Stomach (tissue), 9 donors: Measurements from ENCODE around the gene ABCB4. TPM values are rescaled to one million over a fixed set of nuclear protein-coding genes. Genes with fewer than 3 reads are reported as not detected.

Source experiments
- DNase-seq, 2 donors: peaks; one replicate each; pipeline versions ENCODE4 v3.0.0 to v3.0.0-alpha.2; 2013 to 2019
- H3K27ac ChIP-seq, 5 donors: fragments of 200-600 bp in 4 of 5; sonication (generic) in 4 of 5; one replicate each; pipeline ENCODE4 v1.5.1; 2013 to 2019; ENCODE audit warnings: mild to moderate bottlenecking in 1 of 5, moderate library complexity in 1 of 5
- H3K27me3 ChIP-seq, 3 donors: fragments of 200-600 bp; sonication (generic); one replicate each; pipeline ENCODE4 v1.5.1; 2017 to 2019; ENCODE audit warnings: mixed run types in 1 of 3
- H3K36me3 ChIP-seq, 4 donors: fragments of 200-600 bp; sonication (generic); 1 replicate in 3 of 4; 2 replicates in 1 of 4; pipeline ENCODE4 v1.5.1; 2016 to 2019
- H3K4me1 ChIP-seq, 4 donors: fragments of 200-600 bp; sonication (generic); one replicate each; pipeline ENCODE4 v1.5.1; 2016 to 2019
- H3K4me3 ChIP-seq, 4 donors: fragments of 200-600 bp; sonication (generic) in 3 of 4; one replicate each; pipeline ENCODE4 v1.5.1; 2016 to 2019; ENCODE audit warnings: mild to moderate bottlenecking in 1 of 4
- H3K9me3 ChIP-seq, 4 donors: fragments of 200-600 bp; sonication (generic); one replicate each; pipeline ENCODE4 v1.5.1; 2016 to 2019
- EP300 ChIP-seq: sonication (generic); formaldehyde crosslinking; IDR thresholded peaks from one replicate; pipeline ENCODE4 v1.6.1; 2017; ENCODE audit warnings: antibody characterized with exemption
- POLR2A ChIP-seq, 4 donors: fragments of 450-650 bp; IDR thresholded peaks; one replicate each; pipeline ENCODE4 v1.6.1; 2016; ENCODE audit warnings: antibody characterized with exemption in 4 of 4, control low read depth in 2 of 4, mild to moderate bottlenecking in 1 of 4, moderate library complexity in 1 of 4
- POLR2AphosphoS5 ChIP-seq, 3 donors: sonication (generic); formaldehyde crosslinking; IDR thresholded peaks; one replicate each; pipeline ENCODE4 v1.6.1; 2016; ENCODE audit warnings: antibody characterized with exemption in 3 of 3
- WGBS, 5 donors: extraction: QIAGEN DNeasy Blood & Tissue Kit in 3 of 5; methylation state at CpG; one replicate each; pipeline versions ENCODE4 v1.1.5 to v1.1.7; 2013 to 2018; 5-methylcytosine and 5-hydroxymethylcytosine counted together
- intact Hi-C: fragments of 100-400 bp; cut with DNase I; formaldehyde crosslinking; loops from one replicate; pipeline ENCODE4 v1.15.1; 2023; ENCODE audit warnings: low total_unique reads
- polyA plus RNA-seq, 3 donors: library from polyadenylated mRNA; stranded (reverse); fragments of 200-250 nt; gene quantifications; one replicate each; pipeline ENCODE4 v1.2.3, GENCODE V29; 2013
- total RNA-seq, 5 donors: library from RNA; depleted of rRNA; stranded (reverse); fragments of >200 nt; gene quantifications; one replicate each; pipeline versions ENCODE4 v1.1.0 to v1.2.3, GENCODE V29; 2014 to 2016
- TF ChIP-seq, protein P1 (sequence below), 7 experiments: fragments of 450-650 bp in 4 of 7; fragments of 200-600 bp in 3 of 7; sonication (generic) in 3 of 7; IDR thresholded peaks; one replicate each; pipeline ENCODE4 v1.5.1; 2016 to 2019; ENCODE audit warnings: antibody characterized with exemption in 7 of 7, control low read depth in 2 of 7, mild to moderate bottlenecking in 1 of 7
- donor health status: healthy with polysubstance abuse.
- donor health status: Bipolar disorder and iron deficiency.
- donor health status: healthy.

ABCB4 gene
- total and polyA plus RNA-seq, 8 donors = 0.25 to 1.5 (median 1.0) TPM; not detected in 5

- DNase-seq = no peak
- no peaks in the 10 kb centered on the region for H3K27me3 ChIP-seq
- 88 to 93% (median 91%) methylated on average over 2 of the region's 2 CpGs for WGBS, 5 donors
- intact Hi-C loops = no loop called here
- H3K9me3 ChIP-seq = no peaks in the 10 kb centered on the region
- H3K27ac ChIP-seq = no peak overlapping the region
- no peaks in the 10 kb centered on the region for H3K36me3 ChIP-seq
- H3K4me1 ChIP-seq = peaks cover 0 to 3% (median 0%) of the 10 kb centered on the region in 4 donors
- TF ChIP-seq POLR2AphosphoS5 (IDR thresholded peaks at IDR 0.05) = no peak
- no peak for TF ChIP-seq POLR2A (IDR thresholded peaks at IDR 0.05)
- TF ChIP-seq, protein P1, sequence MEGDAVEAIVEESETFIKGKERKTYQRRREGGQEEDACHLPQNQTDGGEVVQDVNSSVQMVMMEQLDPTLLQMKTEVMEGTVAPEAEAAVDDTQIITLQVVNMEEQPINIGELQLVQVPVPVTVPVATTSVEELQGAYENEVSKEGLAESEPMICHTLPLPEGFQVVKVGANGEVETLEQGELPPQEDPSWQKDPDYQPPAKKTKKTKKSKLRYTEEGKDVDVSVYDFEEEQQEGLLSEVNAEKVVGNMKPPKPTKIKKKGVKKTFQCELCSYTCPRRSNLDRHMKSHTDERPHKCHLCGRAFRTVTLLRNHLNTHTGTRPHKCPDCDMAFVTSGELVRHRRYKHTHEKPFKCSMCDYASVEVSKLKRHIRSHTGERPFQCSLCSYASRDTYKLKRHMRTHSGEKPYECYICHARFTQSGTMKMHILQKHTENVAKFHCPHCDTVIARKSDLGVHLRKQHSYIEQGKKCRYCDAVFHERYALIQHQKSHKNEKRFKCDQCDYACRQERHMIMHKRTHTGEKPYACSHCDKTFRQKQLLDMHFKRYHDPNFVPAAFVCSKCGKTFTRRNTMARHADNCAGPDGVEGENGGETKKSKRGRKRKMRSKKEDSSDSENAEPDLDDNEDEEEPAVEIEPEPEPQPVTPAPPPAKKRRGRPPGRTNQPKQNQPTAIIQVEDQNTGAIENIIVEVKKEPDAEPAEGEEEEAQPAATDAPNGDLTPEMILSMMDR (IDR thresholded peaks at IDR 0.05) = no peak
- TF ChIP-seq EP300 = no peak
- no peak overlapping the region for H3K4me3 ChIP-seq
These were observed 15.5 kb downstream of the ABCB4 start for GRCh38 chr7:87459941-87460340.

GRCh38 chr7:87458148-87458547 lies 17.3 kb downstream of the ABCB4 start:
- no peak for TF ChIP-seq POLR2AphosphoS5 (IDR thresholded peaks at IDR 0.05)
- no peak for TF ChIP-seq EP300
- no peak for TF ChIP-seq POLR2A (IDR thresholded peaks at IDR 0.05)
- TF ChIP-seq, protein P1 (IDR thresholded peaks at IDR 0.05) = no peak
- WGBS, 5 donors = 66 to 74% (median 71%) methylated on average over 3 of the region's 3 CpGs
- DNase-seq = no peak
- Histone ChIP-seq H3K36me3 (no peaks in the 10 kb centered on the region), H3K27ac (no peak overlapping the region), H3K27me3 (no peaks in the 10 kb centered on the region), H3K4me1 (no peaks in the 10 kb centered on the region), H3K9me3 (no peaks in the 10 kb centered on the region), H3K4me3 (no peak overlapping the region)
- intact Hi-C loops = no loop called here

DNA sequence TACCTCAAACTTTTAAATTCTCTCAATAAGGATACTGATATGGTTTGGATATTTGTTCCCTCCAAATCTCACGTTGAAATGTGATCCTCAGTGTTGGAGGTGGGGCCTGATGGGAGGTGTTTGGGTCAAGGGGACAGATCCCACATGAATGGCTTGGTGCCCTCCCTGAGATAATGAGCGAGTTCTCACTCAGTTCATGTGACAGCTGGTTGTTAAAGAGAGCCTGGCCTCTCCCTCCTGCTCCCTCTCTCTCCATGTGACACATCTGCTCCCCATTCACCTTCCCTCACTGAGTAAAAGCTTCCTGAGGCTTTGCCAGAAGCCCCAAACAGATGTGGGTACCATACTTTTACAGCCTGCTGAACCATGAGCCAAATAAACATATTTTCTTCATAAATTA lies 19.2 kb downstream of the ABCB4 start:
- Histone ChIP-seq H3K27ac (no peak overlapping the region), H3K36me3 (no peaks in the 10 kb centered on the region), H3K9me3 (no peaks in the 10 kb centered on the region), H3K4me3 (no peak overlapping the region), H3K4me1 (no peaks in the 10 kb centered on the region), H3K27me3 (no peaks in the 10 kb centered on the region)
- WGBS, 5 donors = 20 to 38% (median 26%) methylated on average over 2 of the region's 2 CpGs
- no peak for DNase-seq
- intact Hi-C loops = no loop called here
- TF ChIP-seq EP300 (no peak), POLR2A (IDR thresholded peaks at IDR 0.05) (no peak), POLR2AphosphoS5 (IDR thresholded peaks at IDR 0.05) (no peak)
- TF ChIP-seq, protein P1 (IDR thresholded peaks at IDR 0.05) = no peak

- H3K4me1 ChIP-seq = no peaks in the 10 kb centered on the region
- 78 to 85% (median 81%) methylated on average over 4 of the region's 4 CpGs for WGBS, 5 donors
- DNase-seq = no peak
- H3K4me3 ChIP-seq = no peak overlapping the region
- no peaks in the 10 kb centered on the region for H3K27me3 ChIP-seq
- no peak overlapping the region for H3K27ac ChIP-seq
- intact Hi-C loops = no loop called here
- TF ChIP-seq POLR2A (IDR thresholded peaks at IDR 0.05) (no peak), EP300 (no peak), POLR2AphosphoS5 (IDR thresholded peaks at IDR 0.05) (no peak)
- TF ChIP-seq, protein P1 (IDR thresholded peaks at IDR 0.05) = no peak
- H3K9me3 ChIP-seq = no peaks in the 10 kb centered on the region
- H3K36me3 ChIP-seq = no peaks in the 10 kb centered on the region
These were observed 23.2 kb downstream of the ABCB4 start for GRCh38 chr7:87452279-87452678.
